ENCODE measurements around the gene VHLL.
"Not testable (repeated sequence)": the region's sequence is repeated elsewhere in the genome, so short reads cannot be mapped to it uniquely, and the experiment has no call there.

VHLL gene

DNA sequence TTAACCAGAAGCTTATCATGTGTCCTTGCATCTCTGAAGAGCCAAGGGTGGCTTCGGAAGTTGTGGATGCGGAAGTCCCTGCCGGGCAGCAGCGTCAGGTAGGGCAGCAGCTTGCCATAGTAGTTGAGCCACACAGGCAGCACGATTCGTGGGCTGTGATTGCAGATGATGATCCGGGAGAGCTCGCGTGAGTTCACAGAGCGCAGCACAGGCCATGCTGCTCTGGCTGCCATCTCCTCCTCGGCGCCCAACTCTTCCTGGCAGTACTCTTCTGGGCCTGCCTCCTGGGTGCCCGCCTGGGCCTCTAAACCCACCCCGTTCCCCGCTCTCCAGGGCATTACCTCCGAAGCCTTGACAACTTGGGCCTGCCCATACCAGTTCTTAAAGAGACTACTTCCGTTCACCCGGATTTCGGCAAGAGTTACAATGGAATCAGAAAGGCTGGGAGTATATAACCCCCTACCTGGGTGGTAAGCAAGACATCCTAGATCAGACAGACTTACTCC is at the start of gene VHLL:
Gene VHLL, minus strand, starts transcription at position 456 of the 506 bp plus-strand sequence. Its CDS starts 118 bp downstream, at position 338.
- Mint-ChIP-seq H3K4me1 (ENCODE audit: low read depth) (peaks cover 19% of the 10 kb centered on the region), H3K36me3 (ENCODE audit: low read depth) (peaks cover 16% of the 10 kb centered on the region), H3K27ac (peak within 1 kb of the TSS; percentile 7), H3K27me3 (no peaks in the 10 kb centered on the region), H3K9me3 (no peaks in the 10 kb centered on the region), H3K4me3 (no peak within 1 kb of the TSS)
- DNase-seq = no peak

DNA sequence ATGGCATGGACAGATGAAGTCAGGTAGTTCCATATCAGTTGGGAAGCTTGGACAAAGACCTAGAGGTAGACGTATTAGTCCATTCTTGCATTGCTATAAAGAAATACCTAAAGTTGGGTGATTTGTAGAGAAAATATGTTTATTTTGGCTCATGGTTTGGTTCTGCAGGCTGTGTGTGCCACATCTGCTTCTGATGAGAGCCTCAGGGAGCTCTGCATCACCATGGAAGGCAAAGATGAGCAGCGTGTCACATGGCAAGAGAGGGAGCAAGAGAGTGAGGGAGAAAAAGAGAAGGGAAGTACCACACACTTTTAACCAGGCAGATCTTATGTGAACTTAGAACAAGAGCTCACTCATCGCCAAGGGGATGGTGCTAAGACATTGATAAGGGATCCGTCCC is 48.2 kb upstream of the VHLL start:
- DNase-seq = no peak
- no peak overlapping the region for H3K4me3 Mint-ChIP-seq

DNA sequence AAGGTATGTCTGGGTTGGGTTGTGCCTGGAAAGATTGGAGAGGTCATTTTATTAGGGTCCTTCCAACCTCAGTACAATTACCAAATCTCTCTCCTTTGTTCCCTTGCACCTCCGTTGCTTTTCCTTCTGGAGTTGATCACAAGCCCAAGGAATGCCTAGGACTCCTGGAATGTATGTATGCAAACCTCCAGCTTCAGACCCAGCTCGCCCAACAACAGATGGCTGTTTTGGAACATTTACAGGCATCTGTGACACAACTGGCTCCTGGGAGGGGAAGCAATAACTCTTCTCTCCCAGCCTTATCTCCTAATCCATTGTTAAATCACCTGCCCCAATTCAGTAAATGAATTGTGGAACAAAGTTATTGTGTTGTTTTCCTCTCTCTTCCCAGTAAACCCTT is 47.5 kb upstream of the VHLL start:
- no peaks in the 10 kb centered on the region for H3K36me3 Mint-ChIP-seq (ENCODE audit: low read depth)
- no peaks in the 10 kb centered on the region for H3K4me1 Mint-ChIP-seq (ENCODE audit: low read depth)
- peaks cover 8% of the 10 kb centered on the region for H3K27me3 Mint-ChIP-seq
- no peak overlapping the region for H3K27ac Mint-ChIP-seq
- no peaks in the 10 kb centered on the region for H3K9me3 Mint-ChIP-seq
- no peak for DNase-seq
- no peak overlapping the region for H3K4me3 Mint-ChIP-seq

More for the DNA sequence above, 48.2 kb upstream of the VHLL start:
- peaks cover 8% of the 10 kb centered on the region for H3K27me3 Mint-ChIP-seq
- H3K36me3 Mint-ChIP-seq (ENCODE audit: low read depth) = no peaks in the 10 kb centered on the region
- no peaks in the 10 kb centered on the region for H3K9me3 Mint-ChIP-seq
- H3K27ac Mint-ChIP-seq = no peak overlapping the region
- no peaks in the 10 kb centered on the region for H3K4me1 Mint-ChIP-seq (ENCODE audit: low read depth)

DNA sequence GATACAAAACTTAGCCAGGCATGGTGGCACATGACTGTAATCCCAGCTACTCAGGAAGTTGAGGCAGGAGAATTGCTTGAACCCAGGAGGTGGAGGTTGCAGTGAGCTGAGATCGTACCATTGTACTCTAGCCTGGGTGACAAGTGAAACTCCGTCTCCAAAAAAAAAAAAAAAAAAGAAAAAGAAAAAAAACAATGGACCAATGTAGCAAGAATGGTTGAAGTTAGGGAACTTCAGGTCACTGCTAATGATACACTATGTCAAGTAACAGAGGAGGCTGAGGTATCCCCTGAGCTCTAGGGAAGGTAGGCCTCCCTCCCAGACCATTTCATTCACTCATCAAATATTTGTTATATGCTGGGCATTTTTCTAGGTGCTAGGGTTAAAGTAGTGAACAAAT is 46.9 kb upstream of the VHLL start:
- DNase-seq; H3K4me1 Mint-ChIP-seq (ENCODE audit: low read depth); H3K4me3 Mint-ChIP-seq: not testable (repeated sequence)

DNA sequence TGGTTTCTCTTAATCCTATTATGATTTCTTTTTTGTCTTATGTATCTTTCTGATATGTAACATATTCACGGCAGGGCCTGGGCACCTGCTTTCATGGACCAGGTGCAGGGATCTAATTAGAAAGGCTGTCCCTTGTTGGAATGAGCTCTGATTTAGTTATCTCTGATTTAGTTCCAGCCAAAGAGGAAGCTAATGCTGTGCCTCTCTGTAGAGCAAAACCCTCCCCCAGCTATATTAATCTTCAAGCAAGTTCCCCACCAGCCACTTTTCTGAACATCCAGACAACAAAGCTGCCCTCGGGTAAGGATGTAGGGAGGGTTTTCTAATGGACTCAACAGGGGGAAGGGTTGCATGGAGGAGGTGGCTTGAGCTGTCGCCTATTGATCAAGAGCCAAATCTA is 45.3 kb upstream of the VHLL start:
- peaks cover under 1% of the 10 kb centered on the region for H3K4me1 Mint-ChIP-seq (ENCODE audit: low read depth)
- DNase-seq = no peak
- peaks cover 8% of the 10 kb centered on the region for H3K27me3 Mint-ChIP-seq
- no peaks in the 10 kb centered on the region for H3K9me3 Mint-ChIP-seq
- no peaks in the 10 kb centered on the region for H3K36me3 Mint-ChIP-seq (ENCODE audit: low read depth)
- no peak overlapping the region for H3K27ac Mint-ChIP-seq
- H3K4me3 Mint-ChIP-seq = no peak overlapping the region

More for the DNA sequence above, 46.9 kb upstream of the VHLL start:
- H3K27ac Mint-ChIP-seq; H3K36me3 Mint-ChIP-seq (ENCODE audit: low read depth); H3K27me3 Mint-ChIP-seq; H3K9me3 Mint-ChIP-seq: not testable (repeated sequence)

DNA sequence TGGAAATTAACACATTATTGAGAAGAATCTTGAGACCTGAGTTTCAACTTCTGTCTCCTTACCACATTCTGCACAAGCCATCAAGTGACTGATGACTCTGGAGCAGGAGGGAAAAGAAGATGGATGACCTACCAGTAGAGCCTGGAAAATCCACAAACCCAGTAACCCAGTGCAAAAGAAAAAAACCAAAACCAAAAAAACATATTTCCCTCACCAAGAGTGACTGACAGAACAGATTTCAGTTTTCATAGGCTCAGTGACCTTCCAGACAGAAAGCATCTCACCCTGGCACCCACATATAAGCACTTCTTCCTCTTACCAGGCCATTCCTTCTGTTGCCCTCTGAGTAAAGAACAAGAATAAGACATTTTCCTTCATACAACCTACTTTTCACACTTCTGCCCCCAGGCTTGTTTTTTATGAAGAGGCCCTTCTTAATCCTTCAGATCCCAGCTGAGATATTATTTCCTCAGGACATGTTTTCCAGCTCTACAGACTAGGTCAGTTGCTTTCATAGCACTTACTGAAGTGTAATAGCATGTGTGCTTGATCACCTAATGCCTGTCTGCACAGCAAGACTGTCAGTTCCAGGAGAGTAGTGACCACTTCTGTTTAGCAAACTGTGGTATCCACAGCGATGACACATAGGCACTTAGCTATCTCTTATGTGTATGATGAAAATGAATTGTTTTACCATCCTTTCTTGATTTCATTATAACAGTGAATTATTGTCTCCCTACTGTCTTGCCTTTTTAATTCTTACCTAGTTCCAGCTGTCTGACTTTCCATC is 43.3 kb upstream of the VHLL start:
- Mint-ChIP-seq H3K27me3 (peaks cover 8% of the 10 kb centered on the region), H3K27ac (no peak overlapping the region), H3K4me1 (ENCODE audit: low read depth) (peaks cover 8% of the 10 kb centered on the region), H3K4me3 (no peak overlapping the region), H3K36me3 (ENCODE audit: low read depth) (peaks cover 7% of the 10 kb centered on the region), H3K9me3 (no peaks in the 10 kb centered on the region)
- no peak for DNase-seq

DNA sequence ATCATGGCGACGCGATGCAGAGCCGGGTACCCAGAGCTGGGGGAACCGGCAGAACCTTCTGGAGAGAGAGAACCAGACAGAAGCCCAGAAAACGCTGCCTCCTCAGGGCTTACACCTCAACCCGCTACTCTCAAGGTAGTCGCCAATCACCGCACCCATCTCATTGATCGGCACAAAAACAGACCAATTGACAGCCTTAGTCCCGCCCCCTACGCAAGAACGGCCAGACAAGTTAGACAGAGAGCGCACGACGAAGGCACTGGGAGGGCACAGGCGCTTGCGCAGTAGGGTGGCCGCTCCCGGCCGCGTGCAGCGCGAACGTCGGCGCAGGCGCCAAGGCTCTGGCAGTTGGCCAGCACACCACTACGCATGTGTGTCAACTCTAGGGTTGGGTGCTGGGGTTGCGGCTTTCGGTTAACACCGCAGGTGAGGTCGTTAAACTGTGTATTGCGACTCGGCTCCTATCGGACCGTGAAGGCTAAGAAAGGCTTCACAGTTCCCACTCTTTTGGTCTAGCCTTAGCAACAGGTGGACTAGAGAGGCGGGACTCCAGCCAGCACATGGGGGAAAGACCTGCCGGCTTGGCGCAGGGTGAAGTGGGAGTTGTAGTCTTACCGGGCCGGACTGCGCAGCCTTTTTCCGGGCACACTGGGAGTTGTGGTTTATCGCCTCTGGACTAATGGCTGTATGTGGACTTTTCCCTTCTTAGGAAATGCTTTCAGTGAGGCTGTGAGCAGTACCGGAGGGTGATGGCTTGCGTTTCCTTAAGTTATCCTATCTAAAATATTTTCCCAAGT is 39.3 kb upstream of the VHLL start, which contains the start of the genes CCT3 and TSACC:
Gene CCT3, minus strand, starts transcription at position 113 of the 797 bp plus-strand sequence. Its CDS starts 108 bp downstream, at position 5.
Gene TSACC, plus strand, starts transcription at position 347 of the 797 bp plus-strand sequence. CDS start 1,232 bp downstream, outside the sequence.
- Mint-ChIP-seq H3K4me3 (peak within 1 kb of the TSS; percentile 99), H3K9me3 (no peaks in the 10 kb centered on the region), H3K4me1 (ENCODE audit: low read depth) (peaks cover 37% of the 10 kb centered on the region), H3K27ac (peak within 1 kb of the TSS; percentile 99), H3K36me3 (ENCODE audit: low read depth) (peaks cover 46% of the 10 kb centered on the region), H3K27me3 (no peaks in the 10 kb centered on the region)
- DNase-seq = peak; percentile 100

DNA sequence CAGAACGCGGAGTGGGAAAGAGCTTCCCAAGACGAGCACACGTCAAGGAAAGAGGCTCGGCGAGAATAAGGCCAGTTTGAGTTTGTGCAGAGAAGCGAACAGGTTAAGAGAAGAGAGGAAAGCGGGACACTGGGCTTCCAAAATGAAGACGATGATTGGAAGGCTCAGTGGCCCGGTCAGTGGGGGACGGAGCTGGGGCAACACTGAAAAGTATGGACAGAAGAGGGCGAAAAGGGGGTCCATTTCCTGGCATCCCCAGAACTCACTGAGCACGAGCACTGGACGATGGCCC is 38.7 kb upstream of the VHLL start:
- H3K27ac Mint-ChIP-seq = peak overlapping the region; percentile 99
- H3K36me3 Mint-ChIP-seq (ENCODE audit: low read depth) = peaks cover 51% of the 10 kb centered on the region
- H3K27me3 Mint-ChIP-seq = no peaks in the 10 kb centered on the region
- peak overlapping the region; percentile 99 for H3K4me3 Mint-ChIP-seq
- H3K9me3 Mint-ChIP-seq = no peaks in the 10 kb centered on the region
- peaks cover 38% of the 10 kb centered on the region for H3K4me1 Mint-ChIP-seq (ENCODE audit: low read depth)
- DNase-seq = no peak

DNA sequence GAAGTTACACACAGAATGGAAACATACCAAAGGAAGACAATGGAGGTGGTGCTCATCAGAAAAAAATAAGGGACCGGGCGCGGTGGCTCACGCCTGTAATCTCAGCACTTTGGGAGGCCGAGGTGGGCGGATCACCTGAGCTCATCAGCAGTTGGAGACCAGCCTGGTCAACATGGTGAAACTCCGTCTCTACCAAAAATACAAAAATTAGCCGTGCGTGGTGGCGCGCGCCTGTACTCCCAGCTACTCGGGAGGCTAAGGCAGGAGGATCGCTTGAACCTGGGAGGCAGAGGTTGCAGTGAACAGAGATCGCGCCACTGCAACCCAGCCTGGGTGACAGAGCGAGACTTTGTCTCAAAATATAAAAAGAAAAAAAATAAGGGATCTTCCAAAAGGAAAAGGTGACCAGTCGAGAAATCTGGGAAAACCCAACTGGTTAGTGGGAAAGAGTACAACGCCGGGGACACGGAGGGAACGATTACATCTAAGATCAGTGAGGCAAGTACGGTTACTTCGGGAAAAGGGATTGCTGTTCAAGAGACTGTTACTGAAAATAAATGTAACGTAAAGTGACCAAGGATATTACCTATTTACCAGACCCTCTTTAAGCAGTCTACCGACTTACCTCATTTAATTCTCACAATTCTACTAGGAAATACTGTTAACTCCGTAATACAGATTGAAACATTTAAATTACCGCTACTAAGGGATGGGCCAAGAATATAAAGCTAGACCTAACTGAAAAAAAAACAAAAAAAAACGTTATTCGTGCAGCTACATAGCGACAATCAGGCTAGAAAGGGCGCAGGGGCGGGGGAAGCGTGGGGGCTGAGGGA is 38.2 kb upstream of the VHLL start:
- peaks cover 38% of the 10 kb centered on the region for H3K4me1 Mint-ChIP-seq (ENCODE audit: low read depth)
- DNase-seq = peak; percentile 35
- H3K27me3 Mint-ChIP-seq = no peaks in the 10 kb centered on the region
- H3K9me3 Mint-ChIP-seq = no peaks in the 10 kb centered on the region
- H3K27ac Mint-ChIP-seq = peak overlapping the region; percentile 99
- H3K4me3 Mint-ChIP-seq = peak overlapping the region; percentile 99
- peaks cover 57% of the 10 kb centered on the region for H3K36me3 Mint-ChIP-seq (ENCODE audit: low read depth)

DNA sequence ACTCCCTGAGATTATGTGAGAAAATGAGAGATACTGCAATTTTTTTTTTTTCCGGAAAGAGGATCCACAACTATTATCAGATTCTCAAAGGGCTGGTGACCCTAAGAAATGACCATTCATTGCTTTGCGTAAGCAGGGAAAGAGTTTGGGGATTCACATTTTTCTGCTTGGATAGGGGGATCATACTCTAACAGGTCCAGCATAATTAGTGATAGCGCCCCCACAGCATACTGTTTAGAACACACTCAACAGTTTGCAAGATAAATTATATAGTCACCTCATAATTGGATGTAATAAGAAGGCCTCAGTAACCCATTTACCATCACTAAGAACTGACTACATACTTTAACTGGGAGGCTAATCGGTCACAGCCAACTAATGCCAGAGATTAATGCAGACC is 37.1 kb upstream of the VHLL start:
- no peaks in the 10 kb centered on the region for H3K9me3 Mint-ChIP-seq
- no peak for DNase-seq
- no peaks in the 10 kb centered on the region for H3K27me3 Mint-ChIP-seq
- H3K36me3 Mint-ChIP-seq (ENCODE audit: low read depth) = peaks cover 66% of the 10 kb centered on the region
- peaks cover 38% of the 10 kb centered on the region for H3K4me1 Mint-ChIP-seq (ENCODE audit: low read depth)
- H3K4me3 Mint-ChIP-seq = peak overlapping the region; percentile 99
- H3K27ac Mint-ChIP-seq = peak overlapping the region; percentile 99

DNA sequence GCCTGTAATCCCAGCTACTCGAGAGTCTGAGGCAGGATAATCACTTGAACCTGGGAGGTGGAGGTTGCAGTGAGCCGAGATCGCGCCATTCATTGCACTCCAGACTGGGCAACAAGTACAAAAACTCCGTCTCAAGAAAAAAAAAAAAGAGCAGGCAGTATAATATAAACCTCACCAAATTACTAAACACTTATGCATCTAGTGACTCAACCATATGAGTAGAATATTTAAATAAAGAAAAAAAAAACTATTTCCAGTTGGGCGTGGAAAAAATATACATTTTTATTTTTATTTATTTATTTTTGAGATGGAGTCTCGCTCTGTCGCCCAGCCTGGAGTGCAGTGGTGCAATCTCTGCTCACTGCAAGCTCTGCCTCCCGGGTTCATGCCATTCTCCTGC is 24.1 kb upstream of the VHLL start:
- H3K27ac Mint-ChIP-seq, H3K27me3 Mint-ChIP-seq: not testable (repeated sequence)
- peaks cover 90% of the 10 kb centered on the region for H3K36me3 Mint-ChIP-seq (ENCODE audit: low read depth)

DNA sequence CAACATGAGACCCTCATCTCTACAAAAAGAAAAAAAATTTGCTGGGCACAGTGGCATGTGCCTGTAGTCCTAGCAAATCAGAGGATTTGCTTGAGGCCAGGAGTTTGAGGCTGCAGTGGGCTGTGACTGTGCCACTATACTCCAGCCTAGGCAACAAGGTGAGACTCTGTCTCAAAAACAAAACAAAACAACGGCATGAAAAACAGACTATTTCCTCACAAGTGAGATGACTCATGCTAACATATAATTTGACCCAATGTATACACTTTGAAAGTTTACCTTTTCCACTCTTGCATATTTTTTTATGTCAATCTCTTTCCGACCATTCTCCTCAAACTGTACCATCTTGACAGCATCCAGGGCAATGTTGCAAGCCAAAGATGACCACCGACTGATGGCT is 21.5 kb upstream of the VHLL start:
- H3K4me1 Mint-ChIP-seq (ENCODE audit: low read depth) = no peaks in the 10 kb centered on the region
- H3K9me3 Mint-ChIP-seq = no peaks in the 10 kb centered on the region
- no peak overlapping the region for H3K4me3 Mint-ChIP-seq
- DNase-seq = peak; percentile 1
- H3K27me3 Mint-ChIP-seq = no peaks in the 10 kb centered on the region
- peak overlapping the region; percentile 20 for H3K27ac Mint-ChIP-seq
- peaks cover 96% of the 10 kb centered on the region for H3K36me3 Mint-ChIP-seq (ENCODE audit: low read depth)

More for the DNA sequence above, 24.1 kb upstream of the VHLL start:
- DNase-seq; H3K4me1 Mint-ChIP-seq (ENCODE audit: low read depth); H3K4me3 Mint-ChIP-seq; H3K9me3 Mint-ChIP-seq: not testable (repeated sequence)

DNA sequence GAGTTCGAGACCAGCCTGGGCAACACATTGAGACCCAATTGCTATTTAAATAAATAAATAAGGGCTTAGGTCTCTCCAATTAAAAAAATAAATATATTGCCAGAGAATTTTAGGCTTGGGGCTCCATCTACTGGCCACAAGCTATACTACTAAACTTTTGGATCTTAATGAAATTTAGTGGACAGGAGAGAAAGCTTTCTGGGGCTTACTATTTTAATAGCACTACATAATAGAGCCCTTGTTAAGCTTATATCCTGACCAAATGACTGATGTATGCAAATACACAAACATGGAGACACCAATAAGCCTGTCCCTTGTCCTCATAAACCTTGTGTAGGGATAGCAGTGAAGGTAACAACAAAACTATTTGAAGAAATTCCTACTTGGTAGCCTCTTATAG is 20.6 kb upstream of the VHLL start:
- H3K27me3 Mint-ChIP-seq = no peaks in the 10 kb centered on the region
- H3K9me3 Mint-ChIP-seq = no peaks in the 10 kb centered on the region
- H3K36me3 Mint-ChIP-seq (ENCODE audit: low read depth) = peaks cover 96% of the 10 kb centered on the region
- no peak overlapping the region for H3K27ac Mint-ChIP-seq
- no peaks in the 10 kb centered on the region for H3K4me1 Mint-ChIP-seq (ENCODE audit: low read depth)
- DNase-seq = peak; percentile 26
- no peak overlapping the region for H3K4me3 Mint-ChIP-seq

DNA sequence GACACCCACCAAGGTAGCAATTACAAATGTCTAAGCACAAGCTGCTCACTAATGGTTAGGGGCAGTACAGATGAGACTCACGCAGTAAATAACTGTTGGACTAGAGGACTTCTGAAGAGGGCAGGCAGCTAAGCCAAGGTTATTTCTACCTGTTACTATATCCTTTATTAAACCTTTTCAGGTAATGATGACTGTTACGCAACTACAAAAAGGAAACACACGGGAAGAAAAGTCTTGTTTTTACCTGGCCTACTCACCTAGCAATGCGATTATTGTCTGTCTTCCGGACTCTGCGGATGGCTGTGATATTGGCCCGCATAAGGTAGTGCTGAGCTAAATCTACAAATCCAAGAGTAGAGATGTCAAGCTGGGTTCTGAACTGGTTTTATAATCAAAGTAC is 17.8 kb upstream of the VHLL start:
- Mint-ChIP-seq H3K27ac (no peak overlapping the region), H3K36me3 (ENCODE audit: low read depth) (peaks cover 97% of the 10 kb centered on the region)

More for the DNA sequence above, 17.8 kb upstream of the VHLL start:
- no peaks in the 10 kb centered on the region for H3K9me3 Mint-ChIP-seq
- DNase-seq = no peak
- no peaks in the 10 kb centered on the region for H3K27me3 Mint-ChIP-seq
- H3K4me1 Mint-ChIP-seq (ENCODE audit: low read depth) = no peaks in the 10 kb centered on the region
- H3K4me3 Mint-ChIP-seq = no peak overlapping the region

Measured in activated T-cell treated with anti-CD3 and anti-CD28 coated beads, Interleukin-2, amount 50 U/mL, for 24 hours (primary cell).